ENCODE measurements around the gene TREX2.
"Not testable (repeated sequence)": the region's sequence is repeated elsewhere in the genome, so short reads cannot be mapped to it uniquely, and the experiment has no call there.

Gene TREX2

DNA sequence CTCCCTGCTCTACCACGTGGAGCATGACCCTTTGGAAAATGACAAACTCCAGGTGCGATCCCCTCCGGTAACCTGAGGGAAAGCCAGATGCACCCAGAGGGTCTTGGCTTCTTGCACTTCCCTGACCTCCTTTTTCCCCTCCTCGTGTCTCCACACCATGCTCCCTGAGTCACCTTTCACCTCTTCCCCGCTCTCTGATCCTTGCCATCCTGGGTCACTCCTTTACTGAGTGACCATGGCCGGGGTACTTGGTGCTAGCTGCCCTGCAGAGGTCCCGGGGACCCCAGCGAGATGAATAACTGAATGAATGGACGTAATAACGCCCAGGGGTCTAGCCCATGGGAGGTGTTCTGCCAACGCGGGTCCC lies 35.0 kb downstream of the TREX2 start:
- H3K4me3 ChIP-seq (ENCODE audit: low read depth, low read length), result no peak overlapping the region

DNA sequence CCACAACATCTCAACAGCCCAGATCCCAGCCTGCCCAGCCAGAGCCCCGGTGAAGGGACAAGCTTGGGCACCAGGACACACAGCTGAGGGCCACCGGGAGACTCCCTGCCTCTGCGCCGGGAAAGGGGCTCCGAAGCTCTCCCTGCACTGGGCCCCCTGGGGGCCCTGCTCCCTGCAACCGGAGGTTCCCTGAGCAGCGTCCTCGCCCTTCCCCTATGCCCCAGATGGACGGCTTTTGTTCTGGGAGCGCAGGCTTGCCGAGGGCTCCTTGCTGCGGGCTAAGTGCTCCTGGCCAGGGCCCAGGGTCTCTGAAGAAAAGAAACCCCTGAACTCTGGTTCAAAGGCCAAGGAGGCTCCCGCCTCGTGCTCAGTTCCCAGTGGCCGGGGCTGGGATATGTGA lies 35.5 kb downstream of the TREX2 start:
- no peak overlapping the region for H3K4me3 ChIP-seq (ENCODE audit: low read depth, low read length)

DNA sequence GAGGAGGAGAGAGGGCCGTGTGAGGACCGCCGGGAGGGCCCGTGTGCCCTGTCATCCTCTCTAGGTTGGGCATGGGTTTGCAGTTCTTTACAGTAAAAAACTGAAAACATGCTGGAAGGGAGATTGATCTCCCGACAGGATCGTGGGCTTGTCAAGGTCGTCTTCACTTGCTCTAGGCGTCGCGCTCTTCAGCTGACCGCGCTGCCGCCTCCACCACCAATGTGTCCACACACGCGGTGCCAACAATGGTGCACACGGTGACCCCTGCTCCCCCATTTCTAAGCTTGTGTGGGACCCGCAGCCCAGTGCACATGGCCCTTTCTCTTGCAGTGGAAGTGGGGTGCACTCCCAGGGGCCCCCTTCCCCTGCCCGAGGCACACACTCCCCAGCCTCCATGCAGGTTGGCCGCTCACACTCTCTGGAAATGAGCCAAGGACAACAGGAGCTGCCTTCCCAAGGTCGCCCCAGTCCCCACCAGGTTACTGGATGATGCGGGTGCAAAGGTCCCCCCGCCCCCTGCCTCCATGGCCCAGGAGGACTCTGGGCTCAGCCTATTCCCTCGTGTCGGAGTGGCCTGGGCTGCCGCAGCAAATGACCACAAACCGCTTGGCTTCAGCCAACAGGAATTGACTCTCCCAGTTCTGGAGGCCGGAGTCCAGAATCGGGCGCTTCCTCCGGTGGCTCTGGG lies 36.3 kb downstream of the TREX2 start:
- H3K4me3 ChIP-seq (ENCODE audit: low read depth, low read length), result no peak overlapping the region

DNA sequence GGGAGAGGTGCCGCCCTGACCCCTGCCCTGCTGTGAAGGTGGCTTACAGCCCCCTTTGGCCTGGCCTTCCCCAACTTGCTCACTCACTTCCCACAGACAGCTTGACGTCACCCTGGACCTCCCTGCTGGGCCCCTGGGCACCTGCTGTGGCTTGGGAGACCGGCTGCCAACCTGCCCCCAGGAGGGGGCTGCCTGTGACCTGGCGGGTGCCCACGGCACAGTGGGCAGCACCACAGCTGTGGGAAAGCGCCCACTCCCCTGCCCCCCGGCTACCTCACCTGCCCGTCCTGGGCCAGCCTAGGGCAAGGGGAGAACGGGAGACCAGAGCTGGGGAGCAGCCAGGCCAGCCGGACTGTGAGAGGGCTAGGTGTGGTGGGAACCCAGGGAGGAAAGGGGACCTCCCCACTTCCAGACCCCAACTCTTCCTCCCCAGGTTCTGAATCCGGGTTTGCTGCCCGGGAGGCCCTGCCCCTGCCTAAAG lies 36.9 kb downstream of the TREX2 start:
- H3K4me3 ChIP-seq (ENCODE audit: low read depth, low read length), result no peak overlapping the region

DNA sequence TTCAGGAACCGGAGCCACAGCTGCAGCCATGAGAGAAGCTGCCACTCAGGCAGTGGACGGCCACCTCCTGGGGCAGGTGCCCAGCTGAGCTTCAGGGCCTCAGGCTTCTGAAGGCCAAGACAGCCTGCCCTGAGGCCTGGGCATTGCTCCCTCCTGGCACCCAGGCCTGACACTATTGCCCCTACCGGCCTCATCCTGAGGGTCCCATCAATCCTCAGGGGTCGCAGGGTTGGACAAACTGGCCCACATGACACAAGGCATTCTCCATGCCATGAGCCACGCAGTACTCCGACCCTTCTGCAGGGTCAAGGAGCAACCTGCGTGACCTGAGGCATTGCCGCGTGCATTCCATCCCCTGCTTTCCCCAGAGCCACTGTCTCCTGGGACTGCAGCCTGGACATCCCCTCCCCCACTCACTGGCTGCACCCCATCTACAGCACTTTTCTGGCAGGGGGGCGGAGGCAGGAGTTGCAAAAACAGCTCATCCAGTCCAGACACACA lies 37.6 kb downstream of the TREX2 start:
- no peak overlapping the region for H3K4me3 ChIP-seq (ENCODE audit: low read depth, low read length)

DNA sequence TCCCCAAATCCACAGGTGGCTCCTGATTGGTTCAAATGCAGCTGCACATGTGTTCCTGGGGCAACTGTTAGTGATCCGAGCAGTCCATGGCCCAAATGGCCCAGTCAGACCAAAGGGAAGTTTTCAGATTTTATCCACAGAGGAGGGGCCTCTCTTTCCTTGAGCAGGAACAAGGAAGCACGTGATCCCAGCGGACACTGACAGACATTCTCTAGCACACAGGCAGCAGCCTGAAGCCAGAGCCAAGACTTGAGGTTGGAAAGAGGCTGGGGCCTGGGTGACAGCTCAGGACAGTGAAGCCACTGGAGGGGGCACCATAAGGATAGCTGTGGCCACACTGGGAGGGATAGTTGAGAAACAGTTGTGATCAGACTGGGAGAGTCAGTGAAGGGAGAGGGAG lies 38.1 kb downstream of the TREX2 start:
- no peak overlapping the region for H3K4me3 ChIP-seq (ENCODE audit: low read depth, low read length)

DNA sequence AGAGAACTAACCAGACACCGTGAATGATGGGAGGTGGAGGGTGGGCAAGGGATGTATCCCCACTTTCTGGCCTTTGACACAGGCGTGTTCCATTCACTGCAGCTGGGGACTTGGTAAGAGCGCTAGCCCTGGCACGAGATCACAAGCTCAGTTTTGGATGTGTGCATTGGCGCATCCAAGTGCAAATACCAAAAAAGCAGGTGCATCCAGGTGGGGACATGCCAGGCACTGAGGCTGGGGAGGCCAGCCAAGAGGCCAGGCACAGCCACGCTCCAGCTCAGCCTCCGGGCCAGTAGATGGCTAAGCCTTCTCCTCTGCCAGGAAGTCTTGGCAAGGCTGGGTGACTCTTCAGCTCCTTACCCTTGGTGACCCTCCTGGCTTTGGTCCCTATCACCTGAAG lies 39.0 kb downstream of the TREX2 start:
- no peak overlapping the region for H3K4me3 ChIP-seq (ENCODE audit: low read depth, low read length)

DNA sequence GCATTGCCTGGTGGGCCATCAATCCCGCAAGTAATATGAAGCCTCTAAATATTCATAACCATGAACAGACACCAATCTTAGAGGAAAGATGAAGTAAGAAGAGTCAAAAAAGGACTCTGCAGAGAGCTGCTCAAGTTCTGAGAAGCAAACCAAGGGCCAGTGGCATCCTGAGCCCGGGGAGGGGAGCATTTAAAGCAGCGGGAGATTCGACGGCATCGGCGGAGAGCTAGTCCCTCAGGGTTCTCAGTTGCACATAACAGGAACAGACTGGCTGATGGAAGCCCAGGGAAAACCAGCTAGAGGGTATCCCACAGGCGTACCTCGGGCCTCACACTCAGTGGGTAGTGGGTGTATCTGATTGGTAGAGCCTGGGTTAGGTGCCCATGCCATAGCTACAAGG lies 39.8 kb downstream of the TREX2 start:
- no peak overlapping the region for H3K4me3 ChIP-seq (ENCODE audit: low read depth, low read length)

DNA sequence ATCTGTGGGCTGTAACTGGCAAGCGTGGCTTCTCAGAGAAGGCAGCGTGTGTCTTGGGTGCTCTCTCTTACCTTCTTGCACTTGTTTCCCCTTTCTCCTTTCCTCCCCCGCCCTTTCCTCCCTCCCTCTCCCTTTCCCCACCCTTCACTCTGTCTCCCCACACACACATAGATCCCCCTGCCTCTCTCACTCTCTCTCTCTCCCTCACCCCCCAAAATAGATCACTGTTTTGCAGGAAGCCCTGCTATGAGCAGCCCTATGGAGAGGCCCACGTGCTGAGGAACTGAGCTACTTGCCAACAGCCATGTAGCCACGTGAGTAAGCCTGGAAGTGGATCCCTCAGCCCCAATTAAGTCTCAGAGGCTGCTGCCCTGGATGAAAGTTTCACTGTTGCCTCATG lies 40.4 kb downstream of the TREX2 start:
- H3K4me3 ChIP-seq (ENCODE audit: low read depth, low read length), result no peak overlapping the region

DNA sequence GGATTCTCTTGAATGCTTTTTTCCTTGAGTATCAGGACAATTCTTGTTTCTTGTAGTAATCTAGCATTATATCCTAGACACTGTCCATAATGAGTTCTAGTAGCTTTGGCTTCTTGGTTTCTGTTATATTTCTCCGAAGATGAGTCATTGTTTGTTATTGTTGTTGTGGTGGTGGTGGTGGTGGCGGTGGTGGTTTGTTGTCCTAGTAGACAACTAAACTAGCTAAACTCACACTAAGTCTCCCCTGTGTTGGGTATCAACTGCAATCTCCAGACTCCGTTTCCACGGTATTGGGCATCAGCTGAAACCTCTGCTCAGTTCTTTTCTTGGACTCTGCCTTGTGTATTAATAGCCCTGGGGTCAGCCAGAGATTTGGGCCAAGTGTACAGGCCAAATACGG lies 41.5 kb downstream of the TREX2 start:
- not testable (repeated sequence) for H3K4me3 ChIP-seq (ENCODE audit: low read depth, low read length)

DNA sequence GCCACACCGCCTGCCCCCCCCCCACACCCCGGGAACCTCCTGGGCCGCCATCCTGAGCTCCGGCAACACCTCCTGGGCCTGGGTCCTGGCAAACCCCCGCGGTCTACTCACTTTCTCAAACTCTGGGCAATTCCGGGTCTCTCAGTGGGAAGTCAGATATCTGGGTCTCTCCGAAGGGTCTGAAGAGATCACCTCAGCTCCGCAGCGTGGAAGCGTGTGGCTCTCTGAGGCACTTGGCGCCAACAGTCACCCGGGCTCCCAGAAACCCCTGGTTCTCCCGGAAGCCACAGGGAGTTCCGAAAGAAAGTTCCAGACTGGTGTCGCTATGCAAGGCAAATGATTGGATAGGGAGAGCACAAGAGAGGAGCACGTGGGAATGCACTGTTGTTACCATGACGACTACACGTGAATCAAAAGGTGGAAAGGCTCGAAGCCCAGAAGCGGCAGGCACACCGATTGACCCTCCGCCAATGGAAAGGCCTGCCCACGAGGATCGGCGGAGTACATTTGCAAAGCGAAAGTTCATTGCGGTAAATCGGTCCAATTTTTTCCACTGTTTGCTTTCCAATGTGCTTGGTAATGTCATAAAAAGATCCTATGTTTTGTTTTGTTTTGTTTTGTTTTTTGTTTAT lies 44.6 kb downstream of the TREX2 start, which contains the start of gene PNMA6E:
TSS of gene PNMA6E (minus strand) at position 218 of the 632 bp plus-strand sequence. CDS start 2,501 bp downstream, outside the sequence.
- no peak within 1 kb of the TSS for H3K4me3 ChIP-seq (ENCODE audit: low read depth, low read length)

DNA sequence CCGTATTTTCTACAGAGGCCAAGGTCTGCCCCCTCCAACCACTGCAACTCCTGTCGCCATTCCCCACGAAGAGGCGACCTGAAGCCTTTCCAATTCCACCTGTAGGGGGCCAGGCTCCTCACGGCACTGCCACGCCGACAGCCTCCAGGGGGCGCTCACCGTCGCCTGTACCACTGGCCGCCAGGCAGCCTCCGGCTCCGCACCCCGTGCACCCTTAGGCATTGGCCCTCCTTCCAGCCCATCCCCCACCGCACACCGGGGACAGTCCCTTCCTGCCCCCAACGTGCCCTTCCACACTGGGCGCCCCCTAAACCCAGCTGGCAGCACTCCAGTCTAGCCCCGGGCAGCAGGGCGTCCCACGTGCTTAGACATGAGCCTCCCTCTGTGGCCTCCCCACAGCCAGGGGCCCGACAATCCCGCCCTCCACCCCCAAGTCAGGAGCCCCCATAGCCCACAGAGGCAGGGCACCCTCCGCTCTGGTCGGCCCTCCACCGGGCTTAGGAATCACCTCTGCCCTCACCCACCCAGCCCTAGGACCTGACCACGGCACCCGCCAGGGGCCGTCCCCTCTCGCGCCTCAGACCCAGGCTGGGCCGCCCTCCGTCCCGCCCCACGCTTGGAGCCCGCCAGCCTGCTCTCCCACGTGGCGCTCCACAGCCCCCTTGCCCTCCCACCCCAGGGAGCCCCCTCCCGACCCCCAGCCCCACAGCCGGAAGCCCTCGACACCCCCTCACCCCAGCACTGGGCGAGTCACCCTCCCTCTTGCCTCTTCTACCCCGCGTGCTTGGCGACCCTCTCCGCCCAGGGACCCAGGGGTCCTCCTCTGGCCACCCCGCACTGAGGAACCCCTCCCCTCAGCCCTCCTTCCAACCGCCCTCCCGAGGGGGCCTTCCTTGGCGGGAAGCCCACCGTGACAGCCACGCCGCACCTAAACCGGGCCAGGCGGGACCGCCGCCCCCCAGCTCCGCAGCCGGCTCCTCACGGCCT lies 45.4 kb downstream of the TREX2 start:
- no peak overlapping the region for H3K4me3 ChIP-seq (ENCODE audit: low read depth, low read length)

DNA sequence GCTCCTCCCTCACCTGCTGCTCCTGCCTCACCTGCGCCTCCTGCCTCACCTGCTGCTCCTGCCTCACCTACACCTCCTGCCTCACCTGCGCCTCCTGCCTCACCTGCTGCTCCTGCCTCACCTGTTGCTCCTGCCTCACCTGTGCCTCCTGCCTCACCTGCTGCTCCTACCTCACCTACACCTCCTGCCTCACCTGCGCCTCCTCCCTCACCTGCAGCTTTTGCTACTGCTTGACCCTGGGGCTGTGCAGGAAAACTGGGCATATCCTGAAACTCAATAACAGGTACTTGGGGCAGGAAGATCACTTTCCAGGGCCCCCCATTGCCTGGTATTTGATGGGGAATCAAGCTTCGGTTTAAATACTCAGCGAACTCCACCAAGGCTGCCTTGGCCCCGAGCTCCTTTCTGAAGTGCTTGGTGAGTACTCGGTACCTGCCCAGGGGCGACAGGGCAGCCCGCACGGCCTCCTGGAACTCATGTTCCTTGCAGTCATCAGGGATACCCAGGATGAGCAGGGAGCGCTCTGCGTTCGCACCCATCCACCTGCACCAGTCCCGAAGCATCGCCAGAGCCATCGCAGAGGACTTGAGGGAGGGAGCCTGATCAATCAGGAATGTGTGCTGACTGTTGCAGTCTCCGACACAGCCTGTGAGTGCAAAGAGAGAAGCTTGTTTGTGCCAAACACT lies 47.4 kb downstream of the TREX2 start:
- H3K4me3 ChIP-seq (ENCODE audit: low read depth, low read length), result no peak overlapping the region

DNA sequence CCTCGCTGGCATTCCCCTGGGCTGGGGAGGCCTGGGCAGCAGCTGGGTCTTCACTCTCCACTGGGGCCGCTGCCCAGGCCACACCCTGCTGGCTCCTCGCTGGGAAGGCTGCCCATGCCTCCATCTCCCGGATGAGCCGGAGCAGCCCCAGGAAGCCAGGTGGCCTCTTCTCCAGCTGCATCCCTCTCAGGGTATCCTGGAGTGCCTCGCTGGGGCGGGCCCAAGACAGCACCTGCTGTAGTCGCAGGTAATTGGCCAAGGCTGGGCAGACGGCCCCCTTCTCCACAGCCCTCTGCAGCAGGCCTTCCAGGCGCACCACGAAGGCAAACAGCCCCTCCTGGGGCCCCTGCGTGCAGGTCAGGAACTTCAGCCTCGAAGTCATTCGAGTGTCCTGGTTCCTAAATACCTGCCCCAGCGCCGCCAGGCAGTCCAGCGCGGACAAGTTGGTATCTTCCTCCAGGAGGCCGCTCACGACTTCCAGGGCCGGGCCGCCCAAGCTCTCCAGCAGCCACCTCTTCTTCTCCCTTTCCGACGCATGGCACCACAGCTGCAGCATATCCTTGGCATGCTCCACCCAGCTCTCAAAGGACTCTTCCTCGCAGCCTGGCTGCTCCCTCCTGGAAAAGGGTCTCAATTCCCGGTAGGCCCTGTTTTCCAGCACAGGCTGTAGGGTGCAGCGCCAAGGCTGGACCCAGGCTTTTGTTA lies 48.4 kb downstream of the TREX2 start:
- no peak overlapping the region for H3K4me3 ChIP-seq (ENCODE audit: low read depth, low read length)

DNA sequence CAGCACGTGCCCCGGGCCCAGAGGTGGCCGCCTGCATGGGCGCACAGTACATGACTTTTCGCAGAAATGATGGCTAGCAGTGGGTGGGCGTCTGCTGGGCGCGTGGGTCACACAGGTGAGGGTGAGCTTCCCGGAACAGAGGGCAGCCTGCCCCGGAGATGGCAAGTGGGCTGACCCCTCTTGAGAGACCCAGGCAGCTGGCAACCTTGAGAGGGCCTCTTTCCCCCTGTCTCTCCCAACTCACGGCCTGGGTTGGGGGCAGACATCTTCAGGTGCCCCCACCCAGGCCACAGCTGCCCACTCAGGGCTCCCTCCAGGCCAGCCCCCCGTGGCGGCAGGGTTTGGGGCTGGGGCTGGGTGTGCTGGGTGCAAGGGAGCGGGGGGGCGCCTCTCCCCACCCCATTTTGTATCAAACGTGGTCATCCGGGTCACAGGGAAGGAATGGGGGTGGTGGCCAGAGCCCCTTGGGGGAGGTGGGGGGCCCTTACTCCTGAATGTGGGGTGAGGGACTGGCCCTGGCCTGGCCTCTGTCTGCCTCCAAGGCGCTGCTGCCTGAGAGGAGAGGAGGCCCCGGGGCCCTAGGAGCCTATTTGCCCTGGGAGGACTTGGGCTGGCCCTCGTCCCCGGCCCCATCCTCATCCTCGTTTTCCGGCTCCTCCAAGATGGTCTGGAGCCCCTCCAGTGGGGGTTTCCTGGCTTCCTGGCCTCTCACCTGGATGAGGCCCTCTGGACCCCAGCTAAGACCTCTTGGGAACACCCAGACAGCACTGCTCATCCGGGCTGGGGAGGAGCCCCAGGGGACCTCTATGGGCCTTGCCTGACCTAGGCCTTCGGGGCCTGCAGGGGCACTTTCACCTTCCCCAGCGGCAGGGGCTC lies 49.3 kb downstream of the TREX2 start:
- no peak overlapping the region for H3K4me3 ChIP-seq (ENCODE audit: low read depth, low read length)

DNA sequence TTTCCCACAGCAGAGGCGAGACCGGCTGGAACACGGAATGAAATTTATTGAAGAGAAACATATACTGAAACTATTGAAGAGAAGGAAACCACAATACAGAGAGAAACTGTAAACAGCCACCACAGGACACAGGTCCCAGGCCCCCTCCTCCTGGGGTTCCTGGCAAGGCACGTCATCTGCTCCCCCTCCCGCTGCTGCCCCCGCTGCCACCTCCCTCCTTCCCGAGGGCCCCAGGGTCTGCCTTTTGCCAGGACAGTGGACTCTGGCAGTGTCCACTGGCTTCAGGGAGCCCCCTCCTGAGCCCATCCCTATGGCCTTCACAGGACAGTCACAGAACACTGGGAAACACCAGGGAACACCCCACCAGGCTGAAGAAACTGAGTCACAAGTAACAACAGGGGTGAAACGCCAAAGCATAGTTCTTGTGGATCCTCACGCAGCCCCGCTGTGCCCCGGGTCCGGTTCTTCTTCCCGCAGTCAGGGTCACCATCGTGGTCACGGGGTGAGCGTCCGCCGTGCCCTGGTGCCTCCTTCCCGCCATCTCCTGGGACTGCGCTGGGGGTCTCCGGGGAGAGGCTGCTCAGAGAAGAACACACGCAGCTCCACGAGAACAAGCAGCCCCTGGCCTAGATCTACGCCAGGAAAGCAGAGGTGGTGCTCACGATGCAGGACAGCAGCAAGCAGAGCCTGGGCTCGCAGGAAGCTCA lies 50.1 kb downstream of the TREX2 start:
- H3K4me3 ChIP-seq (ENCODE audit: low read depth, low read length), result no peak overlapping the region

DNA sequence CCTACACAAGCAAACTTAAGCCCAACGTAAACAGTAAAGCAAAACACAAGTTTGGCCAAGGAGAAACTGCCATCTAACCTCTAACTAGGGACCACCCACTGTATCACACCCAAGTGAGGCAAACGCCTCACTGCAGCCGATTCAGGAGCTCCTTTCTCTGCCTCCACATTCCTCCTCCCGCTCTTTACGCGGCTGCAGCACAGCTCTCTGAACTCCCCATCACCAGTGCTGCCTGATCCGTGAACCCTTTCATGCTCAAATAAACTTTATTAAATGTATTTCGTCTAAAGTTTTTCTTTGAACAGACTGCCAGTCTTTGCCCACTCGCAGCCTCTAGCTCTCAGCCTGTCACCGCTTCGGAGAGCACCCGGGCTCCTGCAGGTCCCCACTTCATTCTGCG lies 51.2 kb downstream of the TREX2 start:
- H3K4me3 ChIP-seq (ENCODE audit: low read depth, low read length), result no peak overlapping the region
